HepG2 (cell line): ENCODE data around the gene UCHL3. TPM values are rescaled to one million over a fixed set of nuclear protein-coding genes. Genes with fewer than 3 reads are reported as not detected.

Experiments used
- ATAC-seq: fragments of 200-7000 bp; cut with Tn5 transposase; 3 replicates; pipeline ENCODE4 v1.9.1; 2020; ENCODE audit warnings: mild to moderate bottlenecking, moderate library complexity
- BruUV-seq: library from RNA; stranded (reverse); fragments of 400-500 nt; replicated peaks from 2 replicates; lab custom pipeline; 2021; lab: Mats Ljungman, UMichigan
- CTCF ChIA-PET: fragments of 300-600 bp; formaldehyde crosslinking; extraction: SDS; loops from one replicate; lab custom pipeline; 2021; ENCODE audit warnings: low total read pairs, inconsistent platforms, low intra/inter-chr PET ratio; lab: Yijun Ruan, JAX
- POLR2A ChIA-PET: fragments of 350-600 bp; sonication (Branson Sonifier 250); formaldehyde crosslinking; loops from one replicate; lab custom pipeline; 2020; ENCODE audit warnings: antibody characterized with exemption, inconsistent platforms; lab: Yijun Ruan, JAX
- DNase-seq: peaks from one replicate; pipeline ENCODE4 v3.0.0-alpha.2; 2015; ENCODE audit warnings: low spot score
- FAIRE-seq: peaks from 3 replicates; lab custom pipeline; 2011; peaks lifted over from hg19 to GRCh38; lab: Jason Lieb, UNC
- H2AFZ ChIP-seq: one replicate; pipeline ENCODE4 v1.6.1; 2011; ENCODE audit warnings: low read length, inconsistent platforms
- H3K27ac ChIP-seq: fragments of 300-600 bp; 3 replicates; pipeline ENCODE4 v1.8.0; 2011; ENCODE audit warnings: mixed run types, mild to moderate bottlenecking, mixed read lengths, low read length, inconsistent platforms; ENCODE audit not compliant: insufficient read depth; ENCODE audit errors: extremely low read length
- H3K27me3 ChIP-seq, 2 experiments: fragments of 200-600 bp in 1 of 2; 2 replicates in 1 of 2; 3 replicates in 1 of 2; pipeline versions ENCODE4 v1.6.0 to v1.8.0; 2011; ENCODE audit warnings: low read length in 2 of 2, mild to moderate bottlenecking in 2 of 2, moderate library complexity in 2 of 2, inconsistent platforms in 1 of 2; ENCODE audit not compliant: insufficient read depth in 2 of 2, control insufficient read depth in 1 of 2
- H3K36me3 ChIP-seq, 2 experiments: fragments of 200-600 bp in 1 of 2; replicated peaks in 1 of 2; 2 replicates in 1 of 2; 3 replicates in 1 of 2; pipeline versions ENCODE4 v1.5.1 to v1.8.0; 2011; ENCODE audit warnings: low read length in 2 of 2, inconsistent platforms in 1 of 2; ENCODE audit not compliant: insufficient read depth in 2 of 2, control insufficient read depth in 1 of 2
- H3K4me1 ChIP-seq: 2 replicates; pipeline ENCODE4 v1.5.1; 2012; ENCODE audit warnings: low read length, inconsistent platforms; ENCODE audit not compliant: insufficient read depth
- H3K4me2 ChIP-seq: 2 replicates; pipeline ENCODE4 v1.6.0; 2011; ENCODE audit warnings: low read depth, low read length, inconsistent platforms
- H3K4me3 ChIP-seq, 3 experiments: fragments of 200-600 bp in 1 of 3; sonication (generic), shearing (Covaris generic) in 1 of 3; replicated peaks in 1 of 3; 2 replicates each; pipeline ENCODE4 v1.5.1; 2011 to 2016; ENCODE audit warnings: low read length in 3 of 3, inconsistent platforms in 2 of 3, low read depth in 2 of 3, mild to moderate bottlenecking in 2 of 3, control low read depth in 1 of 3, mixed read lengths in 1 of 3; ENCODE audit not compliant: insufficient read depth in 1 of 3
- H3K79me2 ChIP-seq: one replicate; pipeline ENCODE4 v1.6.1; 2011; ENCODE audit warnings: low read length, inconsistent platforms; ENCODE audit not compliant: insufficient read depth
- H3K9ac ChIP-seq: 2 replicates; pipeline ENCODE4 v1.6.0; 2011; ENCODE audit warnings: mild to moderate bottlenecking, low read depth, low read length, inconsistent platforms; ENCODE audit not compliant: insufficient read depth
- H3K9me3 ChIP-seq: 2 replicates; pipeline ENCODE4 v1.5.1; 2012; ENCODE audit warnings: mild to moderate bottlenecking, low read length
- H4K20me1 ChIP-seq: 2 replicates; pipeline ENCODE4 v1.6.0; 2011; ENCODE audit warnings: inconsistent platforms, mild to moderate bottlenecking, low read length, moderate library complexity; ENCODE audit not compliant: insufficient read depth
- HOMEZ ChIP-seq: IDR thresholded peaks from 2 replicates; pipeline ENCODE4 v1.6.1; 2016; ENCODE audit warnings: low read depth
- KDM5B ChIP-seq: sonication (generic); formaldehyde crosslinking; IDR thresholded peaks from 2 replicates; pipeline ENCODE4 v1.4.0; 2020; ENCODE audit warnings: missing genetic modification reagents, mild to moderate bottlenecking, borderline replicate concordance
- KMT2B ChIP-seq: IDR thresholded peaks from 2 replicates; pipeline ENCODE4 v1.6.1; 2016; ENCODE audit warnings: missing genetic modification reagents, missing compliant biosample characterization
- NCOA5 ChIP-seq: sonication (generic); formaldehyde crosslinking; IDR thresholded peaks from 2 replicates; pipeline ENCODE4 v1.4.0; 2020; ENCODE audit warnings: missing genetic modification reagents
- PRPF4 ChIP-seq: fragments of 200-400 bp; formaldehyde crosslinking; IDR thresholded peaks from 2 replicates; pipeline ENCODE4 v1.6.1; 2016; ENCODE audit warnings: low read length, low read depth; ENCODE audit not compliant: poor library complexity, severe bottlenecking
- SMC3 ChIP-seq: IDR thresholded peaks from 2 replicates; pipeline ENCODE4 v1.6.1; 2011; ENCODE audit warnings: low read length, improper control_type of control experiment
- TMF1 ChIP-seq: sonication (generic); formaldehyde crosslinking; IDR thresholded peaks from 2 replicates; pipeline ENCODE4 v1.8.1; 2022; ENCODE audit warnings: low read depth, missing genetic modification reagents
- TOPORS ChIP-seq: sonication (generic); formaldehyde crosslinking; IDR thresholded peaks from 2 replicates; pipeline ENCODE4 v1.8.0; 2023; ENCODE audit warnings: mild to moderate bottlenecking, missing genetic modification reagents
- ZBTB7B ChIP-seq: sonication (generic); formaldehyde crosslinking; IDR thresholded peaks from 2 replicates; pipeline ENCODE4 v1.4.0; 2020; ENCODE audit warnings: missing genetic modification reagents
- ZNF674 ChIP-seq: sonication (generic); formaldehyde crosslinking; IDR thresholded peaks from 2 replicates; pipeline ENCODE4 v1.5.0; 2020; ENCODE audit warnings: low read depth, mild to moderate bottlenecking, missing genetic modification reagents
- WGBS: methylation state at CpG from one replicate; pipeline ENCODE4 v1.1.6; 2017; ENCODE audit warnings: low lambda C conversion rate; 5-methylcytosine and 5-hydroxymethylcytosine counted together
- in situ Hi-C: cut with HindIII; loops from 2 replicates; pipeline ENCODE4 v1.10.0; 2017; ENCODE audit warnings: low pct_unique_long_range_greater_than_20kb; ENCODE audit not compliant: extremely low pct_ligation_motif_present
- intact Hi-C: fragments of 100-400 bp; cut with micrococcal nuclease; formaldehyde crosslinking; loops from one replicate; pipeline ENCODE4 v1.10.0; 2022; ENCODE audit not compliant: unreplicated experiment
- polyA plus RNA-seq, 8 experiments: library from polyadenylated mRNA; depleted of rRNA in 3 of 8; stranded (reverse) in 7 of 8; unstranded in 1 of 8; fragments of >200 nt; fragmentation: Illumina TruSeq in 4 of 8; extraction: Trizol in 4 of 8; gene quantifications; 2 replicates each; pipeline versions ENCODE4 v1.2.1 to v1.2.3, GENCODE V29; 2011 to 2016; ENCODE audit warnings: low read depth in 4 of 8, missing spikeins in 1 of 8, mixed read lengths in 1 of 8; ENCODE audit not compliant: insufficient read depth in 1 of 8
- total RNA-seq, 5 experiments: library from RNA; depleted of rRNA; stranded (reverse); fragments of >200 nt; fragmentation: Illumina TruSeq; extraction: Trizol; gene quantifications; 2 replicates each; pipeline ENCODE4 v1.2.3, GENCODE V29; 2016; ENCODE audit warnings: low read depth in 1 of 5
- TF ChIP-seq, protein P1 (sequence below): sonication (generic); formaldehyde crosslinking; IDR thresholded peaks from 2 replicates; pipeline ENCODE4 v1.9.0; 2021; ENCODE audit warnings: missing genetic modification reagents, borderline replicate concordance
- TF ChIP-seq, protein P2 (sequence below): sonication (generic); formaldehyde crosslinking; IDR thresholded peaks from 2 replicates; pipeline ENCODE4 v1.4.0; 2020; ENCODE audit warnings: missing genetic modification reagents

The UCHL3 gene
- total and polyA plus RNA-seq, 2 of the 13 experiments (the other 11 are each of a cell fraction or from before 2014, with no cell fraction given) = 36.2 to 93.3 TPM

DNA sequence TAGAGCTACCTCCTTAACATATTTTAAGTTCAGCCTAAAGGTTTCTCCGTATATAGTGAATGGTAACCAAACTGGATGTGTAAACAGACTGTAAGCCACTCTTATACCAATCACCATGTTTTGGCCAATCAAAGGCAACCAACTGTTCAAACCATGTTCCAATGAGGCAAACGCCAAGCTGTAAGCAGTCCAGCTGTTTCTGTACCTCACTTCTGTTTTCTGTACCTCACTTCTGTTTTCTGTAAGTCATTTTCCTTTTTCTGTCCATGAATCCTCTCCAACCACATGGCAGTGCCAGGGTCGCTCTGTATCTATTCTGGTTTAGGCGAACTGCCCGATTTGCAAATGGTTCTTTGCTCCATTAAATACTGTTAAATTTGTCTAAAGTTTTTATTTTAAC, 36.3 kb upstream of the UCHL3 start:
- no peak overlapping the region for H3K4me3 ChIP-seq
- ChIA-PET CTCF (no interaction called here), POLR2A (interaction anchor here (1.4 kb wide), 1 partner anchor 31 kb away, joined by 3 read pairs; the partner anchor contains the start of gene TBC1D4)
- no peaks in the 10 kb centered on the region for H4K20me1 ChIP-seq
- DNase-seq (no peak), FAIRE-seq (no peak), ATAC-seq (no peak)
- peaks cover 8% of the 10 kb centered on the region; the same call in 1 of the 2 replicates for H3K4me1 ChIP-seq
- H3K4me2 ChIP-seq = no peak overlapping the region
- no peaks in the 10 kb centered on the region; a peak in 1 of 5 replicates for H3K27me3 ChIP-seq
- TF ChIP-seq PRPF4 = no peak
- TF ChIP-seq, protein P1, sequence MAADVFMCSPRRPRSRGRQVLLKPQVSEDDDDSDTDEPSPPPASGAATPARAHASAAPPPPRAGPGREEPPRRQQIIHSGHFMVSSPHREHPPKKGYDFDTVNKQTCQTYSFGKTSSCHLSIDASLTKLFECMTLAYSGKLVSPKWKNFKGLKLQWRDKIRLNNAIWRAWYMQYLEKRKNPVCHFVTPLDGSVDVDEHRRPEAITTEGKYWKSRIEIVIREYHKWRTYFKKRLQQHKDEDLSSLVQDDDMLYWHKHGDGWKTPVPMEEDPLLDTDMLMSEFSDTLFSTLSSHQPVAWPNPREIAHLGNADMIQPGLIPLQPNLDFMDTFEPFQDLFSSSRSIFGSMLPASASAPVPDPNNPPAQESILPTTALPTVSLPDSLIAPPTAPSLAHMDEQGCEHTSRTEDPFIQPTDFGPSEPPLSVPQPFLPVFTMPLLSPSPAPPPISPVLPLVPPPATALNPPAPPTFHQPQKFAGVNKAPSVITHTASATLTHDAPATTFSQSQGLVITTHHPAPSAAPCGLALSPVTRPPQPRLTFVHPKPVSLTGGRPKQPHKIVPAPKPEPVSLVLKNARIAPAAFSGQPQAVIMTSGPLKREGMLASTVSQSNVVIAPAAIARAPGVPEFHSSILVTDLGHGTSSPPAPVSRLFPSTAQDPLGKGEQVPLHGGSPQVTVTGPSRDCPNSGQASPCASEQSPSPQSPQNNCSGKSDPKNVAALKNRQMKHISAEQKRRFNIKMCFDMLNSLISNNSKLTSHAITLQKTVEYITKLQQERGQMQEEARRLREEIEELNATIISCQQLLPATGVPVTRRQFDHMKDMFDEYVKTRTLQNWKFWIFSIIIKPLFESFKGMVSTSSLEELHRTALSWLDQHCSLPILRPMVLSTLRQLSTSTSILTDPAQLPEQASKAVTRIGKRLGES (CRISPR knock-in tag) = no peak
- TF ChIP-seq KMT2B (CRISPR knock-in tag) = no peak
- no peak for TF ChIP-seq TMF1 (CRISPR knock-in tag)
- TF ChIP-seq, protein P2, sequence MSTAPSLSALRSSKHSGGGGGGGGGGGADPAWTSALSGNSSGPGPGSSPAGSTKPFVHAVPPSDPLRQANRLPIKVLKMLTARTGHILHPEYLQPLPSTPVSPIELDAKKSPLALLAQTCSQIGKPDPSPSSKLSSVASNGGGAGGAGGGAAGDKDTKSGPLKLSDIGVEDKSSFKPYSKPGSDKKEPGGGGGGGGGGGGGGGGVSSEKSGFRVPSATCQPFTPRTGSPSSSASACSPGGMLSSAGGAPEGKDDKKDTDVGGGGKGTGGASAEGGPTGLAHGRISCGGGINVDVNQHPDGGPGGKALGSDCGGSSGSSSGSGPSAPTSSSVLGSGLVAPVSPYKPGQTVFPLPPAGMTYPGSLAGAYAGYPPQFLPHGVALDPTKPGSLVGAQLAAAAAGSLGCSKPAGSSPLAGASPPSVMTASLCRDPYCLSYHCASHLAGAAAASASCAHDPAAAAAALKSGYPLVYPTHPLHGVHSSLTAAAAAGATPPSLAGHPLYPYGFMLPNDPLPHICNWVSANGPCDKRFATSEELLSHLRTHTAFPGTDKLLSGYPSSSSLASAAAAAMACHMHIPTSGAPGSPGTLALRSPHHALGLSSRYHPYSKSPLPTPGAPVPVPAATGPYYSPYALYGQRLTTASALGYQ (CRISPR knock-in tag) = no peak
- TF ChIP-seq KDM5B = no peak
- TF ChIP-seq ZBTB7B (CRISPR knock-in tag) = no peak
- no peak for TF ChIP-seq TOPORS (CRISPR knock-in tag)
- TF ChIP-seq NCOA5 (CRISPR knock-in tag) = no peak
- TF ChIP-seq ZNF674 (CRISPR knock-in tag) = no peak
- TF ChIP-seq HOMEZ (CRISPR knock-in tag) = no peak
- TF ChIP-seq SMC3 = no peak
- H3K27ac ChIP-seq = no peak overlapping the region
- BruUV-seq = no TSS peak
- H3K9ac ChIP-seq = no peak overlapping the region
- in situ Hi-C loops = no loop called here
- intact Hi-C loops = no loop called here
- no peaks in the 10 kb centered on the region for H3K36me3 ChIP-seq
- H2AFZ ChIP-seq = no peak overlapping the region
- no peaks in the 10 kb centered on the region for H3K9me3 ChIP-seq
- 67% methylated on average over 5 of the region's 5 CpGs for WGBS
- H3K79me2 ChIP-seq = no peaks in the 10 kb centered on the region
